NOMO-1 treated with DMSO at 0.1 percent for 48 hours (cell line): ENCODE results near the gene ARHGAP18.

Experiments
- DNase-seq: peaks from one replicate; lab custom pipeline; 2025; ENCODE audit not compliant: unreplicated experiment; lab: John Stamatoyannopoulos, UW

ARHGAP18 gene, protein sequence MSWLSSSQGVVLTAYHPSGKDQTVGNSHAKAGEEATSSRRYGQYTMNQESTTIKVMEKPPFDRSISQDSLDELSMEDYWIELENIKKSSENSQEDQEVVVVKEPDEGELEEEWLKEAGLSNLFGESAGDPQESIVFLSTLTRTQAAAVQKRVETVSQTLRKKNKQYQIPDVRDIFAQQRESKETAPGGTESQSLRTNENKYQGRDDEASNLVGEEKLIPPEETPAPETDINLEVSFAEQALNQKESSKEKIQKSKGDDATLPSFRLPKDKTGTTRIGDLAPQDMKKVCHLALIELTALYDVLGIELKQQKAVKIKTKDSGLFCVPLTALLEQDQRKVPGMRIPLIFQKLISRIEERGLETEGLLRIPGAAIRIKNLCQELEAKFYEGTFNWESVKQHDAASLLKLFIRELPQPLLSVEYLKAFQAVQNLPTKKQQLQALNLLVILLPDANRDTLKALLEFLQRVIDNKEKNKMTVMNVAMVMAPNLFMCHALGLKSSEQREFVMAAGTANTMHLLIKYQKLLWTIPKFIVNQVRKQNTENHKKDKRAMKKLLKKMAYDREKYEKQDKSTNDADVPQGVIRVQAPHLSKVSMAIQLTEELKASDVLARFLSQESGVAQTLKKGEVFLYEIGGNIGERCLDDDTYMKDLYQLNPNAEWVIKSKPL

DNA sequence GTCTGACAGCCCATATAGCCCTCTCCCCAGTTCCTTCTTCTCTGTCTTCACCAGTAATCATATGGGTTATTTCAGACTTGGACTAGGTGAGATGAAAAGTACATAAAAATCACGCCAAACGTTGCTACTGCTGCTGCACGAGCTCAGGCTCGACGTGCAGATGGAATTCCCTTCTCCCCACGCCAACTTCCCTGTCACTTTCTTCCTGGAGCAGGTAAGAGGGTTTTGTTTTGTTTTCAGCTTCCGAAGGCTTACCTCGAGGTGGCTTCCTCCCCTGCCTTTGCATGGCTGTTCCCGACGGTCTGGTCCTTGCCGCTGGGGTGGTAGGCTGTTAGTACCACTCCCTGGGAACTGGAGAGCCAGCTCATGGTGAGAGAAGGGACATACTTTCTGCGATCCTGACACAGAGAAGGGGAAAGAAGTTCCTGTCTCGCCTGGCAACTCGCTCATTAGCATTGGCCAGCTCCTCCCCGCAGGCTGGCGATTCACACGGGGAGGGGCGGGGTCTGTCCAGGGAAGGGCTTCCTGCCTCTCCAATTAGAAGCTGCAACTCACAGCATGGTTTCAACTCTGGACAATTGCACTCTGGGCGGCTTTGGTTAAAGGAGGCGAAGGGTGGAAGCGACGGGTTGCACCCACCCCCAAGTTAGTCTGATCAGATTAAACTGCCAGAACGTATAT is at the start of gene ARHGAP18:
Gene ARHGAP18 (minus strand): TSS at position 409 of the 681 bp plus-strand sequence. CDS start 41 bp downstream, at position 368.
- peak; percentile 86 for DNase-seq

- DNase-seq = no peak
Measured at GRCh38 chr6:129755787-129756186, 45.8 kb upstream of the ARHGAP18 start.

GRCh38 chr6:129754750-129755149 is 44.8 kb upstream of the ARHGAP18 start:
- no peak for DNase-seq

GRCh38 chr6:129753422-129753821 is 43.4 kb upstream of the ARHGAP18 start:
- peak; percentile 87 for DNase-seq

GRCh38 chr6:129751384-129751783 is 41.4 kb upstream of the ARHGAP18 start:
- no peak for DNase-seq

DNA sequence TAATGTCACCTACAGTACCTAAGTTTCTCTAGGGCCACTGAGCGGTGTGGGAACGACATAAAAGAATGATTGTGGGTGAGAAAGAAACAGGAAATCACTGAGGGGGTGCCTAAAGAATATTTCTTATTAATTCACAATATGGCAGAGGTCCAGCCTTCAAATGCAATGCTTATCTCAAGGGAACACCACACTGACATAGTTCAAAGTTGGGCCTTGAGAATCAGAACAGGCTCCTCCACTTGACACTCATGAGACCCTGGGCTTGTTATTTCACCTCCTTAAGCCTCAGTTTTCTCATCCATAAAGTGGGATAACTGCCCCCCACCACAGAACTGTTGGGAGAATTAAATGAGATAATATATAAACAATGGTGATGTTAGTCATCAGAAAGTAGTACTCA is 40.4 kb upstream of the ARHGAP18 start:
- no peak for DNase-seq

GRCh38 chr6:129749749-129750120 is 39.8 kb upstream of the ARHGAP18 start:
- peak; percentile 95 for DNase-seq

DNA sequence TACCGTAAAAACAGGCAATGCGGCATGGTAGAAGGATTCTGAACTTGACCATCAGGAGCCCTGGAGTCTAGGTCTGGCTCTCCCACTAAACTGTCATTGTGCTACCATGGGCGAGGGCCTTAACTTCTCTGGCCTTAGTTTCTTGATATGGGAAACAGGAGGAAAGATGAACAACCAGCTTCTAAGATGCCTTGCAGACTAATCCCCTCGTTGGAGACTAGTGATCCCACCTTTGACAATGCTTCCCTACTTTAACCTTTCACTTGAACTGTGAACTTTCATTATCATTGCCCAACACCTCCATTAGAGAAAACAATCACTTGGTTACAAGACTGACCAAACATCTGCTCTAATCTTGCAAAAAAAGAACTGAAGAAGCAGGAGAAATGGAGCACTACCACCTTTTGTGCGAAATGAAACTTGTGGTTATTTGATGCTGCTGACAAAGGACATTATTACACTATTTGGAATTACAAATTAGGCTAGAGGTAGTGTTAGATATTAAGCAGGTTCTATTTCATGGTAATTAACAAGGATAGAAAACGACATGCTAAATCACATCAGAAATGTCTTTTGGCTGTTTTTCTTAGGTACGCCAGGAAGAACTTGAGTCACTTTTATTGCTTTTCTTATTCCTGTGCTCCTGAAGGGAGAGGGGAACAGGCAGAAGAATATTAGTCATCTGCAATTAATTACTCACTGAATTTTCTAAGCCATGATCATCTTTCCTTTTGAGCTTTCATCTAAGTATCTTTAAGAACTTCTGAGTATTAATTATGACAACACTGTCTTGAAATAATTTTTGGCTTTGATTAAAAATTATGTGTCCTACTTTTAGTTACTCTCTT is 39.1 kb upstream of the ARHGAP18 start:
- DNase-seq = peak; percentile 22

DNA sequence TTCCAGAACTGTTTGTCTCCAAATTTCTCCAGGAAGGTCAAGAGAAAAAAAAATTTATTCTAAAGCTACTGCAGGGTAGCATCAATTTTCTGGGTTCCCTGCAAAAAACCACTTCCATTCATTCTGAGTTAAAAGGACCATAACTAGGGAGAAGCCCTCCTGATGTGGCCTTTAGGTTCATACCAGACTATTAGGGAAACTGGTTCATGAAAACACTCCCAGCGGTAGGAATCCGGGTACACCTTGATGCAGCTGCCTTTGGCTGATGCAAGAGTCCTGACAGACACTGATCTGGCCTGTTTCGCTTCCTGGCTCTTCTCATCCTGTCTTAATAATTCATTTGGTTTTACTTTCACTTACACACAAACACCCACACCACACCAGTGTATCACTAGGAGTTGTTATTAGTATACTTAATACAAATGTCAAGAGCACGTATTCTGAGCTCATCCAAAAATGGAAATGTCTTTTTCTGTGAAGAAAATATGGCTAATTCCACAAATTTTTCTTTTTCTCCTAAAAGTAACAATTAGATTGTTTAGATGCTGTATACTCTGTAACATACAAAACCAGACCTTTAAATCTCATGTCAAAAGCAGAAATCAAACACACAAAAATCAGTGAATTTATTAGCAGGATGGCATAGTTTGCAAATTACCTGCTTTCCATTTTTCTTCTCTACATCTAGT is 38.4 kb upstream of the ARHGAP18 start:
- peak; percentile 66 for DNase-seq

DNA sequence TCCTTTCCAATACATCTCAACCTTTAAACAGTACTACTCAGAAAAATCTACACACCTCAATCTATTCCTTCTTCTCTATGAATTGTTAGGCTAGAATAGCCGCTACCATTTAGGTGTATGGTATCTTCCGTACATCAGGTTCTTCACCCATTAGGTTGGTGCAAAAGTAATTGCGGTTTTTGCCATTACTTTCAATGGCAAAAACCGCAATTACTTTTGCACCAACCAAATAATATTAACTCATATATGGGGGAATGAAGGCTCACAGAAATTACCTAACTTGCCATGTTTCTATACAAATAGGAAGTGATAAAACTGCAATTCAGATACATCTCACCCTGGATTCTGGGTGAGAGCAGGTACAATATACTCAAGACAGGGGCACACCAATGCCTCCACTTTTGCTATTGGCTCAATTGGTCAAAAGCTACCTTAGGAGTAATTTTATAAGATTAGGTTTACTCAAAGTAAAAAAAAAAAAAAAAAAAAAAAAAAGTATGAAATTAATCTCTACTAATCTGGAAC is 37.7 kb upstream of the ARHGAP18 start:
- no peak for DNase-seq

DNA sequence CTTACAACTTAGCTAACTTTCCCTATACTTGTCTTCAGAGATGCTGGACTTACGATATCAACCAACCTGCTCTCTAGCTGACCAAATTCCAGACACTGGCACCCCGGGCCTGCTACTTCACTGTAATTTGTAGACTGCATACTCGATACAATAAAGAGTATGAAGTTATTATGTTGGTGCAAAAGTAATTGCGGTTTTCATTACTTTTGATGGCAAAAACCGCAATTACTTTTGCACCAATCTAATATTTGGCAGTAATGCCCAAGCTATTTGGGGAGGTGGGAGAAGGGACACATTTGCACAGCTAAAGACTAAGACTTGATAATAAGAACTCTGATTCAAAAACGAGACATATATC is 34.9 kb upstream of the ARHGAP18 start:
- no peak for DNase-seq

DNA sequence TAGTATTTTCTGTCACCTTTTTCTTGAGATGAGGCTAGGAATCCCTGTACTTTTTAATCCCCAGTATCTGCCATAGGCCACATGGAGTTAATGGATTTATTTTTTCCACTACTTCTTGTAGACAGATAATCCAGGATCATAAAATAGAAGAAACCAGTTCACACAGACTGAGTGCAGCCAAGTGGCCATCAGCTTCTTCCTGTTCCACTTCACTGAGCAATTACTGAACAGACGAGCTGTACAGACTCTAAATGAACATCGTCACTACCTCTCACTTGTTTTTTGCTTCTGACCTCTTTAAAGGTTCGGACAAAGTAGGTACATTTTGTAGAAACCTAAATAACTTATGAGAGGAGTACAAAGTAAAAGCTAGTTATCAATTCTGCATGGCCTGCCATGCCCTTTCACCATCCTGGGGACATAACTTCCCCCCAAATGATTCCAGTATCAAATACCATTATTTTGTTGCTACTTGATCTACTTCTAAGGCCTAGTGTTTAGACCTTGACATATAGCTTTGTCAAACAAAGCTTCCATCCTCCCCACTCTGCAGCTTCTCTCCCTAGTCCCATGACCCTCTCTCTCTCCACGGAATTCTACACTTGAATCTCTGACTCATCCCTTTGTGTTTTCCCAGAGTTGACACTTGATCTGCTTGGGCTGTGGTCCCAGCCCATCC is 34.4 kb upstream of the ARHGAP18 start:
- no peak for DNase-seq

GRCh38 chr6:129740013-129740412 is 30.0 kb upstream of the ARHGAP18 start:
- DNase-seq = no peak

- DNase-seq = no peak
Measured at GRCh38 chr6:129736105-129736504, 26.1 kb upstream of the ARHGAP18 start.

- DNase-seq = no peak
Measured at GRCh38 chr6:129733290-129733689, 23.3 kb upstream of the ARHGAP18 start.

GRCh38 chr6:129732542-129732941 is 22.6 kb upstream of the ARHGAP18 start:
- no peak for DNase-seq

DNA sequence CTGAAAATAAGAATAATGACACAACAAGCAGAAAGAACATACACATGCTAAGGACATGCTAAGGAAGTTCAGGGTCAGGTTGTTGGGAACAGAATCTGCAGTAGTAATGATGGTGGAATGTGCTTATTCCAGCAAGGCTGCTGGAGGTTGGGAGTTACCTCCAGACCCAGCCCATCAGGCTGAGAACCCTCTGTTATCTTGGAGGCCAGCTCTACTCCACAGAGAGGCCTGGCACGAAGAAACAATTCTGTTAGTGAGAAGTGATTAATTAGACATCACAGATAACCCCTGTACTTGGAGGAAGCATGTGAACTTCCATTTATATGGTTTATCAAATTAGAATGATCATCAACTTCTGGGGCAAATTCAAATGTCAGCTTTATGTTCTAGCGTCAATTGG is 22.1 kb upstream of the ARHGAP18 start:
- no peak for DNase-seq

- DNase-seq = no peak
Measured at GRCh38 chr6:129731428-129731827, 21.5 kb upstream of the ARHGAP18 start.

- DNase-seq = peak; percentile 29
Measured at GRCh38 chr6:129730477-129731165, 20.6 kb upstream of the ARHGAP18 start.
